Smooth muscle cell (in vitro differentiated cells): ENCODE data around the gene CTSS. TPM values are rescaled to one million over a fixed set of nuclear protein-coding genes. Genes with fewer than 3 reads are reported as not detected.

Source experiments
- DNase-seq: peaks from one replicate; lab custom pipeline; 2025; ENCODE audit not compliant: unreplicated experiment; lab: John Stamatoyannopoulos, UW
- H2AFZ ChIP-seq: fragments of 200-600 bp; sonication (generic); 2 replicates; pipeline ENCODE4 v1.6.0; 2016; ENCODE audit warnings: antibody characterized with exemption, low read depth, mild to moderate bottlenecking
- H3F3A ChIP-seq: fragments of 200-600 bp; sonication (generic); 2 replicates; pipeline ENCODE4 v1.6.0; 2017; ENCODE audit warnings: antibody characterized with exemption, low read depth
- H3K27ac ChIP-seq: fragments of 200-600 bp; sonication (generic); 2 replicates; pipeline ENCODE4 v1.5.1; 2016; ENCODE audit warnings: low read depth, mild to moderate bottlenecking
- H3K27me3 ChIP-seq: fragments of 200-600 bp; sonication (generic); 2 replicates; pipeline ENCODE4 v1.6.1; 2016; ENCODE audit warnings: low read depth, mild to moderate bottlenecking
- H3K36me3 ChIP-seq: fragments of 200-600 bp; sonication (generic); 2 replicates; pipeline ENCODE4 v1.5.1; 2016; ENCODE audit warnings: low read depth
- H3K4me1 ChIP-seq: fragments of 200-600 bp; sonication (generic); 2 replicates; pipeline ENCODE4 v1.5.1; 2016; ENCODE audit warnings: low read depth
- H3K4me2 ChIP-seq: fragments of 200-600 bp; sonication (generic); 2 replicates; pipeline ENCODE4 v1.6.0; 2016; ENCODE audit warnings: mild to moderate bottlenecking
- H3K4me3 ChIP-seq: fragments of 200-600 bp; sonication (generic); 2 replicates; pipeline ENCODE4 v1.5.1; 2016; ENCODE audit warnings: mild to moderate bottlenecking
- H3K79me2 ChIP-seq: fragments of 200-600 bp; sonication (generic); 2 replicates; pipeline ENCODE4 v1.6.0; 2016; ENCODE audit warnings: low read depth, mild to moderate bottlenecking
- H3K9ac ChIP-seq: fragments of 200-600 bp; sonication (generic); 2 replicates; pipeline ENCODE4 v1.6.0; 2016; ENCODE audit warnings: low read depth
- H3K9me3 ChIP-seq: fragments of 200-600 bp; sonication (generic); replicated peaks from 2 replicates; pipeline ENCODE4 v1.5.1; 2016; ENCODE audit warnings: low read depth
- H4K20me1 ChIP-seq: fragments of 200-600 bp; sonication (generic); 2 replicates; pipeline ENCODE4 v1.6.0; 2016; ENCODE audit warnings: low read depth
- CTCF ChIP-seq: fragments of 200-600 bp; sonication (generic); IDR thresholded peaks from 2 replicates; pipeline ENCODE4 v1.5.1; 2017; ENCODE audit warnings: borderline replicate concordance, mild to moderate bottlenecking, antibody characterized with exemption; ENCODE audit not compliant: insufficient read depth, poor library complexity, severe bottlenecking
- WGBS: methylation state at CpG from one replicate; pipeline ENCODE4 v1.1.7; 2016; ENCODE audit warnings: low lambda C conversion rate; 5-methylcytosine and 5-hydroxymethylcytosine counted together
- polyA plus RNA-seq: library from polyadenylated mRNA; unstranded; fragments of >200 nt; fragmentation: Nextera tagmentation; extraction: Ambion mirVana; gene quantifications from 2 replicates; pipeline ENCODE4 v1.2.1, GENCODE V29; 2016
- total RNA-seq: library from RNA; depleted of rRNA; stranded (reverse); fragments of >200 nt; gene quantifications from 2 replicates; pipeline ENCODE4 v1.2.3, GENCODE V29; 2014

CTSS gene
- 1.0 and 2.8 TPM in 2 replicates for total RNA-seq
- 1.3 and 1.4 TPM in 2 replicates for polyA plus RNA-seq

- H3K4me3 ChIP-seq = peak within 1 kb of the TSS; percentile 29
- WGBS = 53% methylated on average over 4 of the region's 4 CpGs
- no peak for TF ChIP-seq CTCF
- peak within 1 kb of the TSS; percentile 86 for H2AFZ ChIP-seq
- H3F3A ChIP-seq = peaks cover 6% of the 10 kb centered on the region
- H3K79me2 ChIP-seq = no peaks in the 10 kb centered on the region
- peak within 1 kb of the TSS; percentile 69 for H3K9ac ChIP-seq
- H4K20me1 ChIP-seq = no peaks in the 10 kb centered on the region
- DNase-seq = no peak
- no peaks in the 10 kb centered on the region for H3K36me3 ChIP-seq
- H3K27ac ChIP-seq = peak within 1 kb of the TSS; percentile 89
- H3K4me1 ChIP-seq = peaks cover 3% of the 10 kb centered on the region
- H3K4me2 ChIP-seq = peak within 1 kb of the TSS; percentile 78
- no peaks in the 10 kb centered on the region for H3K9me3 ChIP-seq
- H3K27me3 ChIP-seq = no peaks in the 10 kb centered on the region
Measured at GRCh38 chr1:150765296-150765976, at the start of gene CTSS. Gene CTSS (minus strand): TSS chr1:150765778. CDS start chr1:150764763, 1,015 bp downstream.

- H3K27me3 ChIP-seq = no peaks in the 10 kb centered on the region
- TF ChIP-seq CTCF = peak; percentile 46
- H3F3A ChIP-seq = no peaks in the 10 kb centered on the region
- no peaks in the 10 kb centered on the region for H3K4me1 ChIP-seq
- no peak overlapping the region for H3K4me2 ChIP-seq
- no peak overlapping the region for H3K4me3 ChIP-seq
- no peaks in the 10 kb centered on the region for H3K79me2 ChIP-seq
- no peaks in the 10 kb centered on the region for H4K20me1 ChIP-seq
- no peaks in the 10 kb centered on the region for H3K9me3 ChIP-seq
- peaks cover 20% of the 10 kb centered on the region for H3K36me3 ChIP-seq
- no peak overlapping the region for H3K27ac ChIP-seq
- no peak overlapping the region for H2AFZ ChIP-seq
- H3K9ac ChIP-seq = no peak overlapping the region
- no peak for DNase-seq
- 56% methylated on average over 5 of the region's 5 CpGs for WGBS
Measured at GRCh38 chr1:150813028-150813707, 47.6 kb upstream of the CTSS start.

GRCh38 chr1:150810958-150811659 lies 45.5 kb upstream of the CTSS start:
- 80% methylated on average over 9 of the region's 9 CpGs for WGBS

More at GRCh38 chr1:150810958-150811659, 45.5 kb upstream of the CTSS start:
- Histone ChIP-seq H3K27me3 (no peaks in the 10 kb centered on the region), H3K36me3 (peaks cover 18% of the 10 kb centered on the region), H3K79me2 (no peaks in the 10 kb centered on the region), H3K27ac (no peak overlapping the region), H3K4me2 (no peak overlapping the region), H3K9ac (no peak overlapping the region), H3K9me3 (no peaks in the 10 kb centered on the region), H2AFZ (no peak overlapping the region), H4K20me1 (no peaks in the 10 kb centered on the region), H3K4me3 (no peak overlapping the region), H3K4me1 (peaks cover 19% of the 10 kb centered on the region), H3F3A (no peaks in the 10 kb centered on the region)
- no peak for TF ChIP-seq CTCF
- DNase-seq = no peak
